Left lung (tissue), 10 donors: ENCODE measurements around the gene FLRT1. TPM values are rescaled to one million over a fixed set of nuclear protein-coding genes. Genes with fewer than 3 reads are reported as not detected.
A peak's percentile ranks its signal among the peaks of the same experiment; 100 is the strongest.

Experiments used
- ATAC-seq: fragments of 200-7000 bp; cut with Tn5 transposase; one replicate; pipeline ENCODE4 v1.9.1; 2020; ENCODE audit warnings: moderate library complexity
- DNase-seq, 4 donors: peaks; one replicate each; pipeline ENCODE4 v3.0.0-alpha.2; 2013 to 2020
- H3K27ac ChIP-seq, 2 donors: fragments of 200-600 bp; sonication (generic) in 1 of 2; one replicate each; pipeline versions ENCODE4 v1.5.0 to v1.8.0; 2020 to 2021
- H3K27me3 ChIP-seq, 2 donors: fragments of 200-600 bp; sonication (generic) in 1 of 2; one replicate each; pipeline versions ENCODE4 v1.5.0 to v1.8.0; 2020 to 2021
- H3K36me3 ChIP-seq, 2 donors: fragments of 200-600 bp; sonication (generic) in 1 of 2; one replicate each; pipeline versions ENCODE4 v1.5.0 to v1.8.0; 2020 to 2021
- H3K4me1 ChIP-seq, 2 donors: fragments of 200-600 bp; one replicate each; pipeline ENCODE4 v1.8.0; 2021
- H3K4me3 ChIP-seq, 2 donors: fragments of 200-600 bp; sonication (generic) in 1 of 2; one replicate each; pipeline versions ENCODE4 v1.5.0 to v1.8.0; 2020 to 2021; ENCODE audit warnings: mild to moderate bottlenecking in 1 of 2
- H3K9me3 ChIP-seq, 2 donors: fragments of 200-600 bp; sonication (generic) in 1 of 2; one replicate each; pipeline versions ENCODE4 v1.5.0 to v1.8.0; 2020 to 2021
- CTCF ChIP-seq, 2 donors: fragments of 200-600 bp; sonication (generic) in 1 of 2; IDR thresholded peaks; one replicate each; pipeline versions ENCODE4 v1.5.0 to v1.8.0; 2021; ENCODE audit warnings: antibody characterized with exemption in 2 of 2
- intact Hi-C, 2 donors: fragments of 100-400 bp; cut with DNase I; formaldehyde crosslinking; loops; one replicate each; pipeline versions ENCODE4 v1.11.2 to v1.14.2; 2022
- polyA plus RNA-seq, 6 donors: library from polyadenylated mRNA; unstranded; fragments of 120-200 nt; gene quantifications; one replicate each; pipeline ENCODE4 v1.2.1, GENCODE V29; 2013; ENCODE audit not compliant: insufficient read length in 6 of 6
- total RNA-seq, 2 donors: library from RNA; stranded (reverse); fragmentation: NEBNext Ultra II Directional; extraction: Animal tissue kit (Norgen Biotek cat#: 25700); gene quantifications; one replicate each; pipeline ENCODE4 v1.2.1, GENCODE V29; 2021
- donor health status: DM: no; HTN: yes; CAD: no.
- donor health status: DM: no; HTN: no; CAD: no.

FLRT1 gene
- total and polyA plus RNA-seq, 8 donors = 0.15 to 5.5 (median 3.8) TPM

DNA sequence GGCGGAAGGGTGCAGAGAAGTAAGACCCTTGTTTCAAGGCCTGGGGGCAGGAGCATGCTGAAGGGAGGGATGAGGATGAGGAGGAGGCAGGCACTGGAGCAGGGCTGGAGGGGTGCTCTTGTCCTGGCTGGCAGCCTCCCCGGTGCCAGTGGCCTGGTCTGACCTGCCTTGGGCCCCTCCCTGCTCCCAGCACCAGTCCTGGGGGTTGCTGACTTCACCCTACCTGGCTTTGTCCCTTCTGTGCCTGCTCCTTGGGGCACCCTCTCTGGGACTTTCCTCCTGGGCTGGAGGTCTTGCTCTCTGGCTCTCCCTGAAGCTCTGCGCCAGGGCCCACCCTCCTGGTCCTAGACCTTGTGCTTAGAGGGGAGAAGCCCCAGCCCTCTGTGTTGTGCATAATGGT, 4.7 kb upstream of the FLRT1 start:
- intact Hi-C loops = no loop called here
- H3K4me1 ChIP-seq = peaks cover 5 to 24% of the 10 kb centered on the region in 2 donors
- ATAC-seq (no peak), DNase-seq (no peak)
- no peaks in the 10 kb centered on the region for H3K9me3 ChIP-seq
- H3K27me3 ChIP-seq = peaks cover 21 to 61% of the 10 kb centered on the region in 2 donors
- no peaks in the 10 kb centered on the region for H3K36me3 ChIP-seq
- H3K4me3 ChIP-seq = no peak overlapping the region
- no peak for TF ChIP-seq CTCF (IDR thresholded peaks at IDR 0.05)
- no peak overlapping the region for H3K27ac ChIP-seq

- Histone ChIP-seq H3K27me3 (peaks cover 32 to 71% of the 10 kb centered on the region in 2 donors), H3K4me1 (peaks cover 5 to 33% of the 10 kb centered on the region in 2 donors), H3K9me3 (no peaks in the 10 kb centered on the region), H3K36me3 (no peaks in the 10 kb centered on the region), H3K27ac (no peak overlapping the region), H3K4me3 (no peak overlapping the region)
- no peak for TF ChIP-seq CTCF (IDR thresholded peaks at IDR 0.05)
- DNase-seq (no peak), ATAC-seq (no peak)
- intact Hi-C loops = no loop called here
Observed at GRCh38 chr11:64032050-64032449, 3.7 kb upstream of the FLRT1 start.

DNA sequence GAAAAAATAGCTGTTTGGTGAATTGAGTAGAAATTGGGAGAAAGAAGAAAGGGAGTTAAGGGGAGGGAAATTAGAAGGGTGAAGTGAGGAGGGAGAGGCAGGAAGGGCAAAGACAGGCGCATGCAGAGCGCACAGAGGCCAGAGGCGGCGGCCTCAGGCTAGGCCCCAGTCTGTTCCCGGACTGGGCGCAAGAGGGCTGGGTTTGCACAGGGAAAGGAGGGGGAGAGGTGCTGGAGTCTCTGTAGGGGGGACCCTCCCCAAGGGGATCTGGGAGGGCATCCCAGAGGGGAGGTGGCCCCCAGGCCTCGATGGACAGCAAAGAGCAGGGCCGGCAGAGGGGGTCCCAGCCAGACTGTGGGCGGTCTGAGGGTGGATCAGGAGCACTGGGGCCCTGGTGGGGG, 1.3 kb upstream of the FLRT1 start:
- no peaks in the 10 kb centered on the region for H3K9me3 ChIP-seq
- H3K27ac ChIP-seq = no peak overlapping the region
- peaks cover 0 to 18% of the 10 kb centered on the region in 2 donors for H3K4me1 ChIP-seq
- intact Hi-C loops = no loop called here
- peaks cover 36 to 75% of the 10 kb centered on the region in 2 donors for H3K27me3 ChIP-seq
- ATAC-seq = no peak
- TF ChIP-seq CTCF (IDR thresholded peaks at IDR 0.05) = no peak
- no peak for DNase-seq
- no peaks in the 10 kb centered on the region for H3K36me3 ChIP-seq
- H3K4me3 ChIP-seq = no peak overlapping the region

GRCh38 chr11:64035081-64035524, 628 bp upstream of the FLRT1 start:
- no peaks in the 10 kb centered on the region for H3K36me3 ChIP-seq
- no peak for ATAC-seq
- H3K4me1 ChIP-seq = peaks cover 0 to 18% of the 10 kb centered on the region in 2 donors
- H3K27me3 ChIP-seq = peaks cover 36 to 71% of the 10 kb centered on the region in 2 donors
- no peak overlapping the region for H3K27ac ChIP-seq
- intact Hi-C loops = no loop called here
- TF ChIP-seq CTCF (IDR thresholded peaks at IDR 0.05) = no peak
- no peak for DNase-seq
- H3K9me3 ChIP-seq = no peaks in the 10 kb centered on the region
- no peak overlapping the region for H3K4me3 ChIP-seq

- no peaks in the 10 kb centered on the region for H3K36me3 ChIP-seq
- H3K27me3 ChIP-seq = peaks cover 36 to 71% of the 10 kb centered on the region in 2 donors
- H3K27ac ChIP-seq = no peak overlapping the region
- peaks cover 0 to 18% of the 10 kb centered on the region in 2 donors for H3K4me1 ChIP-seq
- TF ChIP-seq CTCF (IDR thresholded peaks at IDR 0.05) = no peak
- H3K4me3 ChIP-seq = peak overlapping the region; percentile 5 to 24
- ATAC-seq (peak; percentile 47), DNase-seq (peak in 1 of 4 donors; percentile 57)
- intact Hi-C loops = no loop called here
- no peaks in the 10 kb centered on the region for H3K9me3 ChIP-seq
Observed at GRCh38 chr11:64036087-64037026, 626 bp downstream of the FLRT1 start.
